SKM-1 (cell line): Measurements from ENCODE around the gene ZNF576.
"Not testable (repeated sequence)": the region's sequence is repeated elsewhere in the genome, so short reads cannot be mapped to it uniquely, and the experiment has no call there.

Experiments used
- DNase-seq: peaks from one replicate; lab custom pipeline; 2025; ENCODE audit not compliant: unreplicated experiment; lab: John Stamatoyannopoulos, UW

ZNF576 gene

DNA sequence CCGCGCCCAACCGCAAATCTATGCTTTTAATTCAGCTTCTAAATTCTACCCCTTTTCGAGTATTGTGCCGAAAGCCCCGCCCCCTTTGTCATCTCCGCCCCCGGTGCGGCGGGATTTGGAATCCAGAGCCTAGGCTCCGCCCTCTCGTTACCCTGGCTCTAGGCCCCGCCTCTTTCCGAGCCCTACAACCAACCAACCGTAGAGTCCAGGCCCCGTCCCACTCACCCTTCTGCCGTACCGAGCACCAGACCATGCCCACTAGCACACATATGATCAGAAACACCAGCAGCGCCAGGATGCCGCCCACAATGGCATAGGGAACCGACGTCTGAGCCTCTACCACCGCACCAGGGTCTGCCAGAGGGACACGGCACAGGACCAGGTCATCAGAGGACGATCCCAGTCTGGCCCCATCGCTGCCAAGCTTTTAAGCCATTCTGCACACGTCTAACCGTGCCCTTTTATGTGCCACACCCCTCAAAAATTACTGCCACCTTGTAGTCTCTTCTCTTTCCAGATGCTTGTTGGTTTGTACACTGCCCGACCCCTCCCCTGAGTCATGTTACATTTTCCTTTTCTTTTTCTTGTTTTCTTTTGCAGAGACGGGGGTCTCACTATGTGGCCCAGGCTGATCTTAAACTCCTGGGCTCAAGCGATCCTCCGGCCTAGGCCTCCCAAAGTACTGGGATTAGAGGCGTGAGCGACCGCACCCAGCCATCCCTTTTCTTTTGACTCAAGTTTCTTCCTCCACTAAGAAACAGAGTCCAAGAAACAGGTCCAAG, 27.7 kb downstream of the ZNF576 start:
- no peak for DNase-seq

DNA sequence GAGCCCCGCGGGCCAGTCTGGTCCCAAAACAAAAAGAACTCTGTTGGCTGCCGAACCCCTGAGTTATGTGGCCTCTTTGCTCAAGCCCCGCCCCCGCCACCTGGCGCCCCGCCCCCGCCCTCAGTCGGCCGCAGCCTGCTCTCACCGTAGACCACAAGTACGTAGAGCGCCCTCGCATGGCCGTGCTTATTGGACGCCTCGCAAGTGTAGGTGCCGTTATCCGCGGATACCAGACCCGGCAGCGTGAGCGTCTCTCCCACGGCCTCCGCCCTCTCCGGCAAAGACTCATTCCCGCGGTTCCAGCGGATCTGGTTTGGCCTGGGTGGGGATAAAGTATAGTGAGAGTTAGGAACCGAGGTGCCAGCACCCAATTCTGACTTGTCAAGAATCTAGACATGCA, 28.5 kb downstream of the ZNF576 start:
- no peak for DNase-seq

DNA sequence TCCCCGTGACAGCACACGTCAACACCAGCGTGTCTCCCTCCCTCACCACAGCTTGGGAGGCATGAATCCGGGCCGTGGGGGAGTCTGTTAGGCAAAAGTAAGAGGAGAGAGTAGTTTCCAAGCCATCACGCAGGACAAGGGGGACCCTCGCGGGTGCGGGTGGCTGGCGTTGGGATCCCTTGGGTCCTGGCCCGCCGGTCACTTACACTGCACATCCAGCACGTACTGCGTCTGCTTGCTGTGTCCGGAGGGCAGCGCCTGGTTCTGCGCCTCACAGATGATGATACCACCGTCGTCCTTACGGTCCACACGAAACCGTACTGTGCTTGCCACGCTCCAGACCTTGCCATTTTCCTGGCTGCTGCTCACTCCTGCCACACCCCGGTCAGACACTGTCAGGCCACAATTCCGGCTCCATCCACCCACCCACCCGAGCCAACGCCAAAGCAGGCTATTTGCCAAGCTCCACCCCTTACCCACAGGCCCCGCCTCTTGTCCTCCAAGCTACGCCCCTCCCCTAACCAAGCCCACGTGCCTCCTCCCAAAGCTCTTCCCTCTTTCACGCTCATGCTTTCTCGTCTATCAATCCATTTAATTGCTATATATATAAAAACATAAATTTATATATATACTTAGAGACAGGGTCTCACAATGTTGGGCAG, 29.7 kb downstream of the ZNF576 start:
- no peak for DNase-seq

DNA sequence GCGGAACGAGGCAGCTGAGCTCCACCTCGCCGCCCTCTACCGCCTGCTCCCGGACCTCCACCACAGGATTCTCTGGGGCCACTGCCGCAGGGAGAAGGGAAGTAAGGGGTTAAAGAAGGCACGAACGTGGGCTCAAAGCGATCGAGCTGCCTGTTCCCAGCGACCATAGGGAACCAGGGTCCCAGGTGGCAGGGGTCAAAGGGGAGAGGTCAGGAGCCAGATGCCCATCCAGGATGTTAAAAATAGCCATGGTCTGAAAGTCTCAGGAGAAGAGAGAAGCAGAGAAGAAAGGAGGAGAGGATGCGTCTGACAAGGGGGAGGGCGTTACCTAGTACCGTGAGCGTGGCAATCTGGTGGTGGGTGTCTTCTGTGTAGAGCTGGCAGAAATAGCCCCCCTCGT, 30.4 kb downstream of the ZNF576 start:
- no peak for DNase-seq

DNA sequence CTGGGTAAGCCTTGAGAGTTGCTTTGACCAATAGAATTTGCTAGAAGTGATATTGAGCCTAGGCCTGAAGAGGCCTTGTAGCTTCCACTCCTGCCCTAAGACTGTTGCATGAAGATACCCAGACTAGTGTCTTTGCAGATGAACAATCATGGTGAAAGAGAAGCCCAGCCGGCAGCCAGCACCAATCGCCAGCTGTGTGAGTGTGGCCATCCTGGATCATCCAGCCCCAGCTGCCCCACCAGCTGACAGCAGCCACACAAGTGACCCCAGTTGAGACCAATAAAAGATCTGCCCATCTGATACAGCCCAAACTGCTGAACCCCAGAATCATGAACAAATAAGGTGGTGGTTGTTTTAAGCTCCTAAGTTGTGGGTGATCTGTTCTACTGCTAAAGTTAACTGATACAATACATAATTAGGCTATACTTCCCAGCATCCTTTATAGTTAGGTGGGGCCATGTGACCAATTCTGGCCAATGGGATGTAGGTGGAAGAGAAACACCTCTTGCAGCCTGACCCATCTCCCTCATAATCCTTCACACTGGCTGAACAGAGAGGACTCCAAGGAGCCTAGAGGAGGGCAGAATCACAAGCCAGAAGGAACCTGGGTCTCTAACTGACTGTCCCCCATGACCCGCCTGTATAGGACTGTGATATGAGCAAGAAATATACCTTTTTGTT, 32.4 kb downstream of the ZNF576 start:
- DNase-seq: no peak

DNA sequence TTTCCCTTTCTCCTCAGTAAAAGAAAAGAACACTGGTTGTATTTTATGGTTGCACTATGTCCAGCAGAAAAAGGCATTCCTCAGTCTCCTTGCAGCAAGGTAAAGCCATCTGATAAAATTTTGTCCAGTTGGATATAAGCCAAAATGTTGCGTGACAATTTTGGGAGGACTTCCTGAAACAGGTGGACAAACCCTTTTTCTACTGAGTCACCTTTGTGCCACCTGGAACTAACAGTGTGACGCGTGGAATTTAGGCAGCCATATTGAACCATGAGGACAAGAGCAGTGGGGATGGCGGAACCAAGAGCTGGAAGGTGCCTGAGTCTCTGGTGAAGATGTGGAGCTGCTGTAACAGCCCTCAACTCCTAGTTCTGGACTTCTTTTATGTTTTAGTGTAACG, 35.1 kb downstream of the ZNF576 start:
- no peak for DNase-seq

DNA sequence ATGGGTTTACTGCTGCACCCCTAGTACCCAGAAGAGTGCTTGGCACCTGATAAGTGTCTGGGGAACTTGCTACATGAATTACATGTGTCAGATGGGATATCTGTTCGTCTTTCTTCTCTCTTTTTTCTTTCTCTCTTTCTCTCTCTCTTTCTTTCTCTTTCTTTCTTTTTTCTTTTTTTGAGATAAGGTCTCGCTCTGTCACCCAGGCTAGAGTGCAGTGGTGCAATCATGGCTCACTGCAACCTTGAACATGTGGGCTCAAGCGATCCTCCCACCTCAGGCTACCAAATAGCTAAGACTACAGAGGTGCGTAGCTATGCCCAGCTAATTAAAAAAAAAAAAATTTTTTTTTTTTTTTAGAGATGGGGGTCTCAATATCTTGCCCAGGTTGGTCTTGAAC, 37.1 kb downstream of the ZNF576 start:
- DNase-seq: no peak

DNA sequence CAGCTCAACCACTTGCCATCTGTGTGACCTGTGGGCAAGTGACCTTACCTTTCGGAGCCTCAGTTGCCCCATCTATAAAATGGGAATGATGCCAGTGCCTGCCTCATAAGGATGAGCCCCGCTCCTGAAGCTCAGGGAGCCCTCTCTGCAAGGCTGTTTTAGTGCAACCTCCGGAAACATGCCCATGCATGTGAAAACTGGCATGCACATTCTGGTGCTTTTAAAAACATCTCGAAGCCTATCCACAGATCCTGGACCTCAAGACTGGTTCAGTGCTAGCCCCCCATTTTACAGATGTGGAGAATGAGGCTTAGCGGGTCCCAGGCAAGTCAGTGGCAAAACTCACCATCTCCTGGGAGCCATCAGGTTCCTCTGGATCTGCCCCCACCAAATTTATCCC, 37.7 kb downstream of the ZNF576 start:
- DNase-seq: no peak

DNA sequence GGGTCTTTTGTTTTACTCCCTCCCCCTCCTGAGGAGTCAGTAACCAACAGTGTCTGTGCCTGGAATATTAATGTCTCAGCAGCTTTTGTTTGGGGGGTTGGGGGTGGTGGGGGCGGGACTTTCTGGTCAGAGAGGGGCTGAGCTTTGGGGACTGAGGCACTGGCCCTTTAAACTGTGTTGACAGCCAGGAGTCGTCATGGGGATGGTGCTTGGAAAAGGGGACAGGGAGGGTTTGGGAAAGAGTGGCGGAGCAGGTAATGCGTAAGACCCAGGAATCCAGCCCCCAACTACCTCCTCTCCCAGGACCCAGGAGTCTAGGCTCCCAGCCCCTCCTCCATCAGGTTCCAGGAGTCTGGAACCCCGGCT, 38.1 kb downstream of the ZNF576 start:
- no peak for DNase-seq

DNA sequence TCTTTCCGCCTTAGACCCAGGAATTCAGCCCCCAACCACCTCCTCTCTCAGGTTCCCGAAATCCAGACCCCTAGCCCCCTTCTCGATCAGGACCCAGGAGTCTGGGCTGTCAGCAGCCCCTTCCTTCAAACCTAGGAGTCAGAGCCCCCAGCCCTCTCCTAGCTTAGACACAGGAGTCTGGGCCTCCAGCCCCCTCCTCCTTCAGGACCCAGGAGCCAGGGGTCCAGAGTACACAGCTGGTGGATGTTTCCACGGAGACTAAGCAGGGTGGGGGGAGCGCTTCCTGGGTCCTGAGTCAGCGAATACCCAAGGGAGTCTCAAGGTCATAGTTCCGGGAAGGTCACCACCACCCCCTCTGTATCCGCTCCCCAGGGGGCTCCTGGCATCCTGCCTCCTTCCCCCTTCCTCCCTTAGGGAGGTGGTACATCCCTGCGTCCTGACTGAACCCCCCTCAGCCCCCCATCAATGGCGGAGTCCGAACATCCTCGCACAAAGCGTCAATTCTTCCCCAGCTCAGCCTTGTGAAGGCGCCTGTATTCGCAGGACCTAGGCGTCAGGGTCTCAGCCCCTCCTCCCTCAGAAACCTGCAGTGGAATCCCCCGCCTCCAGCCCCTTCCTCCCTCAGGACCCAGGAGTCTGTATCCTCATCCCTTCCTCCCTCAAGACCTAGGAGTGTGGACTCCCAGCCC, 38.6 kb downstream of the ZNF576 start:
- no peak for DNase-seq

DNA sequence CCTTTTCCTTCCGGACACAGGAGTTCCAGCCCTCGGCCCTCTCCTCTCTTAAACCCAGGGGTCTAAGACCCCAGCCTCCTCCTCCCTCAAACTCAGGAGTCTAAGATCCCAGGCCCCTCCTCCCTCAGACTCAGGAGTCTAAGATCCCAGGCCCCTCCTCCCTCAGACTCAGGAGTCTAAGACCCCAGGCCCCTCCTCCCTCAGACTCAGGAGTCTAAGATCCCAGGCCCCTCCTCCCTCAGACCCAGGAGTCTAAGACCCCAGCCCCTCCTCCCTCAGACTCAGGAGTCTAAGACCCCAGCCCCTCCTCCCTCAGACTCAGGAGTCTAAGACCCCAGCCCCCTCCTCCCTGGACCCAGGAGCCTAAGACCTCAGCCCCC, 39.2 kb downstream of the ZNF576 start:
- not testable (repeated sequence) for DNase-seq

DNA sequence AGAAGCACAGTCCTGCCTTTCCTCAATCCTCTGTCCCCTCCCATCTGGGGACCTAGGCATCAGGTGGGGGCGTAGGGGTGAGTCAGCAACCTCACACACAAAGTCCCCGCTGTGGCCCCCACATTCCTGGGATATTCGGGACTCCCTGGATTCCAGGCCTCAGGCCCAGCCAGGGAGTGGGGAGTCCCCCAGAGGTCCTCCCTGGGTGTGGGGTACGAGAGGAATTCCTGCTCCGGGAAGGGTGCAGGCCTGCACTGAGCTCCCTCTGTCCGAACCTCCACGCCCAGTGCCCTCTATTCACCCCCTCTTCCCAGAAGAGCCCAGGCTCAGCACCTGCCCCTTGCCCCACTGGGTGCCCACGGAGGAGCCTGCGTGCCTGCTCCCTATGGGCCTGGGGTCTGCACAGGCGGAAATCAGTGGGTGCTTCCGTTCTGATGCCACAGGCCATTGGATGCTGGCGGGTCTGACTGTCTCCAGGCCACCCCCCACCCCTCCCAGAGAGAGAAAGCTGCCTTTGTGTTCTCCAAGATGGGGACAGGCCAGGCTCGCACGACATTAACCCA, 39.8 kb downstream of the ZNF576 start:
- no peak for DNase-seq

DNA sequence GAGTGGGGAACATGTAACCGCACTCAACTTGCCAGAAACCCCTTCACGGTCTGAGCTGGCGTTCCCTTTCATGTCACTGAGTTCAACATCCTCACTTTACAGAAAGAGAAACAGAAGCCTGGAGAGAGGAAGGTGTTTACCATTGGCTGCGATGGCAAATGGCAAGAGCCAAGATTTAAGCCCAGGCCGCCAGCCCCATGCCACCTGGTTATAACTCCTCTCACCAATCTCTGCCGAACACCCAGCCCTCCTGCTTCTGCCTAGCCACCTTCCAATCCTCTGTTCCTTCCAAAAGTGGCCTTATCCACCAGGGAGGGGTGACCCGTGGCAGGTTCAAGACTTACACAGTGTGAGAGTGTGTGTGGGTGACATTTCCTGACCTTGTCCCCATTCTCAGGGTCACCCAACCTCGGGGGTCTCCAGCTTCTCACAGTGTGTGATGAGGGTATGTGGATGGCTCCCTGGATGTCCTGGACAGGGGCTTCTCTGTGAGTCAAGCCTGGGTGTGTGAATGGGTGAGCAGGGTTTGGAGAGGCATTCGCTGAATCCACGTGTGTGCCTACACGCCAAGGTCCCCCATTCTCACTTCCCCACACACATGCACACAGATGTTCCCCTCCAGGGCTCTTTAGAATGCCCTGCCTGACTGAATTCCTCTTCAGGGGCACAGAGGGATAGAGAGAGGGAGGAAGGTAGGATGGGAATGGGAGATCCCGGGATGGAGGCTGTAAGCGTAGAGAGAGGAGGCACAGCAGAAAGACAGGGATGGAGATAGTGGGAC, 42.0 kb downstream of the ZNF576 start:
- no peak for DNase-seq

DNA sequence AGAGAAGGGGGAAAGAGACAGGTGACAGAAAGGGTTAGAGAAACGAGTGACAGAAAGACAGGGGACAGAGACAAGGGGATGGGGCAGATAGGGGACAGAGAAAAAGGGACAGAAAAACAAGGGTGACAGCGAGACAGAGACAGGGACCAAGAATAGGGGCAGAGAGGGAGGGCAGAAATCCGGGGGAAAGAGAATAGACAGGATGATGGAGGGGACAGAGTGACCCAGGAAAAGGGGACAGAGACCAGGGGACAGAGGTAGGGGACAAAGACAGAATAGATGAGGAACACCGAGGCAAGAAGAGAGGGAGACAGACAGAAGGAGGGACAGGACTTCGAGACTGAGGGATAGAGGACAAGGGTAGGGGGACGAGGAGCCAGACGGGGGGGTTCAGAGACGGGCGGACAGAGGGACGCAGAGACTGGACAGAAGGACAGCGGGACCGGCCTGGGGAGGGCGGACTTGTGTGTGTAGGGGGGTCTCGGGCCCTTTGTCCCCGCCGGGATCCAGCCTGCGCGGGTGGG, 42.7 kb downstream of the ZNF576 start:
- no peak for DNase-seq

DNA sequence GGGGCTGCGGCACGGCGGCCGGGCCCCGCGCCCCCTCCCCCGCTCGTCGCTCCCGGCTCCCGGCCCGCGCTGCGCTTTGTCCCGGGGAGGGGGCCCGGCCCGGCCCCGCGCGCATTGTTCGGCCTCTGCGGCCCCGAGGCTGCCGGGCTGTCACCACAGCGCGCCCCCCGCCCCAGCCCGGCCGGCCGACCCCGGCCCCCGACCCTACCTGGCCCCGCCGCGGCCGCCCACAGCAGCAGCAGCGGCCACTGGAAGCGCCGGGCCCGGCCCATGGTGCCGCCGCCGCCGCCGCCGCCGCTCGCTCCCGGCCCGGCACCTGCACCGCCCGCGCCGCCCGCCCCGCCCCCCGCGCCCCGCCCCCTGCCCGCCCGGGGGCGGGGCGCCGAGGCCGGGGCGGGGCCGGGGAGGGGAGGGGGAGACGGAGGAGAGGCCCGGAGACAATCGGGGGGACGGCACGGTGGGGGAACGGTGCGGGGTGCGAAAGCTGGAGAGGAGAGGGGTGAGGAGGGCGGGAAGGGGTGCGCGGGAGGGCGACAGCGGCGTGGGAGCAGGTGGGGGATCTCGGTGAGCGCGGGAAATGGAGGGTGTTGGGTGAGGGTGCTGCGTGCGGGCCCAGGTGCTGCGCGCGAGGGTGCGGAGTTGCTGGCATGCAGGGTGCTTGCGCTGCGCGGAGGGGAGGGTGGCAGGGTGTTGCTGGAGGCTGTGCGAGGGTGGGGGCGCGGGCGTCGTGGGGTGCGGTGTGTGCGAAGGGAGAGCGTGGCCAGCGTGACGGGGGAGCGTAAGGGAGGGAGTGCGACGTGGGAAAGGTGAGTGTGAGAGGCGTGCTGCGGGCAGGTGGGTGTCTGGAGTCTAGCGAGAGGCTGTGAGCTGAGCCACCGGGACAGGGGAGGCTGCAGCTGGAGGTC, 43.4 kb downstream of the ZNF576 start, which contains the start of gene CADM4:
TSS of gene CADM4 (minus strand) at position 332 of the 905 bp plus-strand sequence. CDS start at position 272, 60 bp downstream.
- DNase-seq: no peak

DNA sequence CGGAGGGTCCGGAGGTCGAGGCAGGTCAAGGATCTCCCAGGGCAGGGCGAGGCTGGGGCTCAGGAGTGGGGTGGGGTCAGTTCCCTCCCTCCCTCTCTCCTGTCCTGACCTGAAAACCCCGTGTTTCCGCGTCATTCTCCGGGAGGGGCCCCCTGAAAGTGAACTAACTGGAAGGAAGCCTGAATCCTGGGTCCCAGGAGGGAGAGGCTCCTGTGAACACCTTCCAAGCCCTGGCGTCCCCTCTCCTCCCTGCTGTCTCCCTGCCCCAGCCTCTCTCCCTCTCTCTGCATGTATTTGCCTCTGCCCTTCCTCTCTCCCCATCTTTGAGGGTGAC, 44.0 kb downstream of the ZNF576 start:
- DNase-seq: no peak

DNA sequence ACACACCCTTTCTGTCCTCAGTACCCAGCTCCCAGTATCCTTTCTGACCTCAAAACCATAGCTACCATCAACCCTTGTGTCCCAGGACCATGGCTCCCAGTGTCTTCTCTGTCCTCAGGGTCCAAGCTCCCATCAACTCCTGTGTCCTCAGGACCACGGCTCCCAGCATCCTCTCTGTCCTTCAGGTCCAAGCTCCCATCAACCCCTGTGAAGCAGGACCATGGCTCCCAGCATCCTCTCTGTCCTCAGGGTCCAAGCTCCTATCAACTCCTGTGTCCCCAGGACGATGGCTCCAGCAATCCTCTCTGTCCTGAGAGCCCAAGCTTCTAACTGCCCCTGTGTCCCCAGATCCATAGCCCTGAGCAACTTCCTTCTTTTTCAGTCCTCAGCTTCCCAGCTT, 44.9 kb downstream of the ZNF576 start:
- no peak for DNase-seq

DNA sequence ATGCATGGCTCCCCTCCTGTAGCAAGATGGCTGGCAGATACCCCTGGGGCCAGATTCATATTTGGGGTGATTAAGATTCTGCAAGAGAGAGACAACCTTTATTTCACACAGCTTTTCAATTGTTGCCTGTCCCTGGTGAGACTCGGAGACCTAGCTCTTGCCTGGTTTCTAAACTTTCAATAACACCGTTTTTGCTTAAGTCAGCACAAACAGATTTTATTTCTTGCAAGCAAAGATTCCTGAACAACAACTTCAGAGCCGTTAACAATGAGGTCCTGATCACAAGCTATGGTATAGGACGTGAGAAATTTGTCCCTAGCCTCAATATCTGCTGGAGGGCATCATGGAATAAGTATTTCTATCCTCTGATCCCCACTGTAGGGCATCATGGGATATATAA, 46.1 kb downstream of the ZNF576 start:
- no peak for DNase-seq

DNA sequence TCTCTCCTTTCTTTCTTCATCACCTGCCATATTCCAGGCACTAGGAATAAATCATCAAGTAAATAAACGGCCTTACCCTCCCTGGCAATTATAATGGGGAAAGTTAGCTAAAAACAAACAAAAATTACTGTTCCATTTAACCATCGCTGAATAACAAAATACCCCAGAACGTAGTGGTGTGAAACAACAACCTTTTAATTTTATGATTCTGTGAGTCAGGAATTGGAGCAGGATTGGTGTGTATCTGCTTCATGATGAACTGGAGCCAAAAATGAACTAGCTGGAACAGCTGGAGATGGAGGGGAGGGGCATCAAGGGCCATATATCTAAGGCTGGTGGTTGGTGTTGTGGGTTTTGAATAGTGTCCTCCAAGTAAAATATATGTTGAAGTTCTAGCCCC, 46.9 kb downstream of the ZNF576 start:
- no peak for DNase-seq
